Endothelial cell of umbilical vein (primary cell): ENCODE data around the gene THEMIS. TPM values are rescaled to one million over a fixed set of nuclear protein-coding genes. Genes with fewer than 3 reads are reported as not detected.

Source experiments
- BruUV-seq: library from RNA; stranded (reverse); fragments of 400-500 nt; replicated peaks from 2 replicates; lab custom pipeline; 2021; lab: Mats Ljungman, UMichigan
- CTCF ChIA-PET: fragments of 300-600, 350-600 bp; sonication (Branson Sonifier 250); formaldehyde crosslinking; loops from one replicate; lab custom pipeline; 2021; ENCODE audit warnings: antibody characterized with exemption, inconsistent platforms; lab: Charles Lee
- POLR2A ChIA-PET: fragments of 300-600, 350-600 bp; sonication (Branson Sonifier 250); formaldehyde crosslinking; loops from one replicate; lab custom pipeline; 2021; ENCODE audit warnings: antibody characterized with exemption, inconsistent platforms; lab: Charles Lee
- DNase-seq: peaks from one replicate; pipeline ENCODE4 v3.0.0-alpha.2; 2011; ENCODE audit warnings: low read depth, low spot score
- FAIRE-seq: peaks from 2 replicates; lab custom pipeline; 2011; peaks lifted over from hg19 to GRCh38; lab: Jason Lieb, UNC
- H2AFZ ChIP-seq: 2 replicates; pipeline ENCODE4 v1.6.0; 2012; ENCODE audit warnings: low read depth, low read length, control low read depth, inconsistent platforms
- H3K27ac ChIP-seq: 2 replicates; pipeline ENCODE4 v1.5.1; 2011; ENCODE audit warnings: low read depth, mild to moderate bottlenecking, control low read depth, low read length, moderate library complexity; ENCODE audit not compliant: insufficient read depth
- H3K27me3 ChIP-seq, 2 experiments: 2 replicates each; pipeline versions ENCODE4 v1.6.0 to v1.6.1; 2011; ENCODE audit warnings: low read length in 2 of 2, mixed read lengths in 1 of 2; ENCODE audit not compliant: control insufficient read depth in 2 of 2, insufficient read depth in 2 of 2
- H3K36me3 ChIP-seq, 2 experiments: 2 replicates in 1 of 2; 3 replicates in 1 of 2; pipeline ENCODE4 v1.5.1; 2011; ENCODE audit warnings: low read length in 2 of 2, mild to moderate bottlenecking in 1 of 2, moderate library complexity in 1 of 2; ENCODE audit not compliant: control insufficient read depth in 2 of 2, insufficient read depth in 2 of 2; ENCODE audit errors: extremely low read depth in 1 of 2
- H3K4me1 ChIP-seq: 3 replicates; pipeline ENCODE4 v1.5.1; 2011; ENCODE audit warnings: mild to moderate bottlenecking, low read length; ENCODE audit not compliant: control insufficient read depth, insufficient read depth; ENCODE audit errors: extremely low read depth
- H3K4me2 ChIP-seq: 2 replicates; pipeline ENCODE4 v1.6.1; 2011; ENCODE audit warnings: low read length, control low read depth, mixed read lengths; ENCODE audit not compliant: insufficient read depth
- H3K4me3 ChIP-seq, 3 experiments: fragments of 200-600 bp in 1 of 3; sonication (generic), shearing (Covaris generic) in 1 of 3; replicated peaks in 1 of 3; 2 replicates each; pipeline ENCODE4 v1.5.1; 2011 to 2016; ENCODE audit warnings: control low read depth in 3 of 3, low read length in 3 of 3, mild to moderate bottlenecking in 2 of 3, inconsistent platforms in 1 of 3, low read depth in 1 of 3, moderate library complexity in 1 of 3; ENCODE audit not compliant: insufficient read depth in 1 of 3
- H3K79me2 ChIP-seq: 2 replicates; pipeline ENCODE4 v1.6.0; 2012; ENCODE audit warnings: low read length, inconsistent platforms; ENCODE audit not compliant: control insufficient read depth, insufficient read depth
- H3K9ac ChIP-seq: replicated peaks from 2 replicates; pipeline ENCODE3; 2011; ENCODE audit warnings: low read length, control low read depth; ENCODE audit not compliant: insufficient read depth; ENCODE audit errors: extremely low read depth
- H3K9me1 ChIP-seq: replicated peaks from 3 replicates; pipeline ENCODE4 v1.6.0; 2011; ENCODE audit warnings: mild to moderate bottlenecking, low read length; ENCODE audit not compliant: control insufficient read depth, insufficient read depth; ENCODE audit errors: extremely low read depth
- H3K9me3 ChIP-seq: replicated peaks from 2 replicates; pipeline ENCODE4 v1.5.1; 2012; ENCODE audit warnings: low read length, inconsistent platforms; ENCODE audit not compliant: control insufficient read depth, insufficient read depth
- H4K20me1 ChIP-seq: replicated peaks from 2 replicates; pipeline ENCODE3; 2011; ENCODE audit warnings: mild to moderate bottlenecking, low read length; ENCODE audit not compliant: control insufficient read depth, insufficient read depth; ENCODE audit errors: extremely low read depth
- CTCF ChIP-seq, 2 donors: IDR thresholded peaks; 1 replicate in 1 of 2; 2 replicates in 1 of 2; pipeline ENCODE4 v1.5.1; 2011; ENCODE audit warnings: low read length in 2 of 2, mild to moderate bottlenecking in 2 of 2, moderate library complexity in 2 of 2, control low read depth in 1 of 2, inconsistent platforms in 1 of 2, low read depth in 1 of 2; ENCODE audit not compliant: insufficient read depth in 1 of 2; ENCODE audit errors: extremely low read depth in 1 of 2
- EZH2 ChIP-seq: IDR thresholded peaks from 2 replicates; pipeline ENCODE4 v1.6.1; 2012; ENCODE audit warnings: borderline replicate concordance, low read depth, mild to moderate bottlenecking, moderate library complexity, low read length, inconsistent platforms; ENCODE audit not compliant: severe bottlenecking
- FOS ChIP-seq: IDR thresholded peaks from 2 replicates; pipeline ENCODE4 v1.6.1; 2011; ENCODE audit warnings: mild to moderate bottlenecking, low read length, moderate library complexity, borderline replicate concordance; ENCODE audit not compliant: insufficient read depth
- GATA2 ChIP-seq: IDR thresholded peaks from 2 replicates; pipeline ENCODE4 v1.7.0; 2011; ENCODE audit warnings: low read depth, mild to moderate bottlenecking, moderate library complexity, mixed read lengths, low read length; ENCODE audit not compliant: insufficient read length, insufficient read depth
- JUN ChIP-seq: IDR thresholded peaks from 2 replicates; pipeline ENCODE4 v1.6.1; 2011; ENCODE audit warnings: borderline replicate concordance, low read depth; ENCODE audit not compliant: insufficient read length, insufficient read depth
- MAX ChIP-seq: IDR thresholded peaks from 2 replicates; pipeline ENCODE4 v1.6.1; 2011; ENCODE audit not compliant: insufficient read depth, insufficient read length
- MYC ChIP-seq: IDR thresholded peaks from one replicate; pipeline ENCODE4 v1.6.1; 2011; ENCODE audit warnings: mild to moderate bottlenecking, low read depth, low read length
- POLR2A ChIP-seq: IDR thresholded peaks from 2 replicates; pipeline ENCODE4 v1.6.1; 2012; ENCODE audit warnings: low read depth, mild to moderate bottlenecking, control low read depth, low read length
- POLR2AphosphoS5 ChIP-seq: IDR thresholded peaks from 2 replicates; pipeline ENCODE4 v1.6.1; 2012; ENCODE audit warnings: low read depth, mild to moderate bottlenecking, control low read depth, low read length, moderate library complexity; ENCODE audit not compliant: insufficient read depth
- dilution Hi-C: fragments of 300-500 bp; cut with MboI; formaldehyde crosslinking; loops from one replicate; pipeline ENCODE4 v1.15.0; 2019; ENCODE audit warnings: low sequenced_read_pairs; ENCODE audit not compliant: extremely low pct_ligation_motif_present
- intact Hi-C: fragments of 100-400 bp; cut with micrococcal nuclease; formaldehyde crosslinking; loops from one replicate; pipeline ENCODE4 v1.10.0; 2022
- polyA plus RNA-seq, 4 experiments: library from polyadenylated mRNA; depleted of rRNA in 3 of 4; stranded (reverse) in 3 of 4; unstranded in 1 of 4; fragments of >200 nt; gene quantifications; 2 replicates each; pipeline versions ENCODE4 v1.2.1 to v1.2.3, GENCODE V29; 2011 to 2012; ENCODE audit warnings: missing spikeins in 1 of 4
- total RNA-seq: library from RNA; stranded (reverse); gene quantifications from 2 replicates; pipeline ENCODE4 v1.2.3, GENCODE V29; 2021

The THEMIS gene
- total and polyA plus RNA-seq, 2 donors (not counting 3 experiments of a cell fraction or from before 2014, with no cell fraction given) = not detected

GRCh38 chr6:127918506-127919427 lies 17.9 kb upstream of the THEMIS start:
- no peak overlapping the region for H3K4me2 ChIP-seq
- no peak overlapping the region for H3K4me3 ChIP-seq
- H3K79me2 ChIP-seq = no peaks in the 10 kb centered on the region
- FAIRE-seq (no peak), DNase-seq (no peak)
- H3K36me3 ChIP-seq = no peaks in the 10 kb centered on the region
- no peaks in the 10 kb centered on the region for H4K20me1 ChIP-seq
- intact Hi-C loops = no loop called here
- H3K9ac ChIP-seq = no peak overlapping the region
- H3K27ac ChIP-seq = no peak overlapping the region
- H2AFZ ChIP-seq = no peak overlapping the region
- H3K4me1 ChIP-seq = no peaks in the 10 kb centered on the region
- no peaks in the 10 kb centered on the region for H3K9me3 ChIP-seq
- TF ChIP-seq EZH2 (no peak), MAX (no peak), JUN (no peak), GATA2 (no peak), FOS (no peak), MYC (no peak), CTCF (IDR thresholded peaks at IDR 0.05; ENCODE audit: extremely low read depth in 1 of 2, insufficient read depth in 1 of 2, low read depth in 1 of 2, low read length in 2 of 2) (no peak), POLR2A (no peak), POLR2AphosphoS5 (no peak)
- no TSS peak for BruUV-seq
- dilution Hi-C loops = no loop called here
- ChIA-PET CTCF (interaction anchor here (1.2 to 1.5 kb wide), 2 partner anchors 18 to 24 kb away, joined by 3 read pairs; no protein-coding TSS in a partner anchor), POLR2A (no interaction called here)
- H3K27me3 ChIP-seq = peaks cover 3 to 9% of the 10 kb centered on the region in 2 experiments
- no peaks in the 10 kb centered on the region for H3K9me1 ChIP-seq
